CD4-positive, alpha-beta T cell treated with Interferon alpha-2 for 1 hour (primary cell): ENCODE results near the gene ACCS.

Source experiments
- DNase-seq, 2 donors: peaks; one replicate each; pipeline ENCODE4 v3.0.0-alpha.2; 2020 to 2022

Gene ACCS

DNA sequence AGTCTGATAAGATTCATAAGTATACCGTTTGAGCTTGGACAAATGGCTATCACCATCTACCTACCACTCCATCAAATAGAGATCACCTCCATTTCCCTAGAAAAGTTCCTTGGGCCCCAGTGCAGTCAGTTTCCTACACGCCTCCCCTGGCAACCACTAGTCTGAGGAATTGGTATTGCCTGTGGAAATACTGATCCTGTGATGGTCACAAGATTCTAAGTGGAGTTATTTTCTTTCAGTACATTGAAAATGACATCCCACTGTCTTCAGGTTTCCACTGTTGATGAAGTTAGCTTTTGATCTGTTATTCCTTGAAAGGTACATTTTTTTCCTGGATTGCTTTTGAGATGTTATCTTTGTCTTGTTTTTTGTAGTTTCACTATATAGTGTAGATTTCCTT, 22.9 kb upstream of the ACCS start:
- no peak for DNase-seq

DNA sequence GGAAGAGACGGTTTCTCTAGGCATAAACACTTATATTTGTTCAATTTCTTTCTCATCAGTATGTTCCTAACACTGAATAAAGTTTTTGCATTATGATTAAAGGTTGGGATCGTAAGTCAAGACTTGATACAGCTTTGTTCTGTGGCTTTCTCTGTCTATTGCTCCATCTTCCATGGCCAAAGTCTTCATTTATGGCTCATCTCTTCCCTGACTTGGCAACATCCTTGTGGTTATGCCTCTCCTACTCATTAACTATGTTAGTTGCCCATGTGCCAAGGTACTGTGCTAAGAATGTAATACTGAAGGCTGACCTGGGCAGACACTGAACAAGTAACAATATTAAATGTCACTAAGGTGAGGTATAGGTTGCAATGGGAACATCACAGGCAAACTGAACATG, 19.9 kb upstream of the ACCS start:
- no peak for DNase-seq

DNA sequence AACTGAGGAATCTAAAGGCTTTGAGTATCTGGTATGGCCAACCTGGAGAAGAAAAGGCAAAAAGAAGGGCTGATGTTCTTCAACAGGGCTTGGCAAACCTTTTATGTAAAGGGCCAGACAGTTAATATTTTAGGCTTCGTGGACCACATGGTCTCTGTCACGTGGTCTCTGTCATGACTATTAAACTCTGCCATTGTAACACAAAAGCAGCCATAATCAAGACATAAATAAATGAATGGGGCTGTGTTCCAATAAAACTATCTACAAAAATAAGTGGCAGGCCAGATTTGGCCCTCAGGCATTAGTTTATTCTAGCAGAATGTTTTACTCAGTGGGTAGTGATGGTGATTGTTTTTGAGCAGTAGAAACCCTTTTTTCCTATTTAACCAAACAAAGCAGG, 18.8 kb upstream of the ACCS start:
- DNase-seq: no peak

DNA sequence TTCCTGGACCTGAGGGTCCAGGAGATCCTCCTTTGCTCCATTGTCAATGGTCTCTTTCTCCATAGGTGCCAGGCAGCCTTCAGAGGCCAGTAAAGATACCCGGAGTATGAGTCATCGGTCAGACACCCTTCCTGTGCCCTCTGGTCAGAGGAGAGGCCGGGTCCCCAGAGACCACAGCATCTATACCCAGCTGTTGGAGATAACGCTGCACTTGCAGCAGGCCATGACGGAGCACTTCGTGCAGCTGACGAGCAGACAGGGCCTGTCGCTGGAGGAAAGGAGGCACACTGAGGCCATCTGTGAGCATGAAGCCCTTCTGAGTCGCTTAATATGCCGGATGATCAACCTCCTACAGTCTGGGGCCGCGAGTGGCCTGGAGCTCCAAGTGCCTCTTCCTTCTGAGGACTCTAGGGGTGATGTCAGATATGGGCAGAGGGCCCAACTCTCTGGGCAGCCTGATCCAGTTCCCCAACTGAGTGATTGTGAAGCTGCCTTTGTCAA, 18.1 kb upstream of the ACCS start, which contains the start of gene ACCSL:
TSS of gene ACCSL (plus strand) at position 51 of the 501 bp plus-strand sequence. CDS start at position 107, 56 bp downstream.
- no peak for DNase-seq

DNA sequence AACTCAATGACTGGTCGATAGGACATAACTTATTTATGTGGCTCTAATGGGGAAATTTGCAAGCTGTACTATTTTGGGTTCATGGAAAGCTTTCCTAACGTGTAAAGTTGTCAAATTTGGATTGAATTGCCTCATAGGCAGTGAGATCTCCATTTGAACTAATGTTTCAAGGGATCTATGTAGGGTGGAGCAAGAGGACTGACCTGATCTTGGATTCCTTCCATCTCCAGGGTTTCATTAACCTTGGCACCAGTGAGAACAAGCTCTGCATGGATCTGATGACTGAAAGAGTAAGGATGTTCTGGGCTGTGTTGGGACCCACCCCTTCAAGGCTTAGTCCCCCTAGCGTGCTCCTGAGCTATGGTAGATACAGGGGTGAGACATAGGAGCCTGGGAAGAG, 16.2 kb upstream of the ACCS start:
- DNase-seq: no peak

DNA sequence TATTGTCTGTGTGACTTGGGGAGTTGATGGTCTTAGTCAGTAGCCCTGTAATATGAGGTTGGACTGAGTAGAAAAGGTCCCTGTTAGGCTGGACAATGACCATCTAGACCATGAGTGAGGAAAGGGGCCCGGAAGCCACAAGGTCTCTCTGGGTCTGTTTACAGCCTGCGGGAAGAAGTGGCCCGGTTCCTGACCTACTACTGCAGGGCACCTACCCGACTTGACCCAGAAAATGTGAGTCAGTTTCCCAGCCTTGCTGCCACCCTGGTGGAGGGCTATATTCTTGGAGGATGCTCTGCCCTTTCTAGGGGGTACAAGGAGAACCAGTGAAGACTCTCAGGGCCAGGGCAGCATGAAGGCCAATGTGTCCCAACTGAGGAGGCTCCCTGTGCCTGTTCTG, 14.9 kb upstream of the ACCS start:
- no peak for DNase-seq

DNA sequence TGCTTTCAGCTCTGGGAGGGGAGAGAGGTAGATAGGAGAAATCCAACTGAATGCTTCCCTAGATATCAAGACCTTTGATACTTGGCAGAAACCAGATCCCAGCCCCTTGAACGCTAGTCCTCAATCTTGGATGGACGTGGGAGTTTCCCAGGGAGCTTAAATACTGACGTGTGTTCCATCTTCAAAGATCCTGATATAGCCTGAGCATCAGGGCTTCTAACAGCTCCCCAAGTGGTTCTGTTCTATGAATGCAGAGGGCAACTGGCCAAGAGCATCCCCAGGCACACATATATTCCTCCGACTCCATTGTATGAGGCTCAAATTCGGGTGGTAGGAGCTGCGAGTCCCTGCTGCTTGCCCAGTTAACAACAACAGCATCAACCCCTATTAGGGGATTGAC, 8.7 kb upstream of the ACCS start:
- no peak for DNase-seq

DNA sequence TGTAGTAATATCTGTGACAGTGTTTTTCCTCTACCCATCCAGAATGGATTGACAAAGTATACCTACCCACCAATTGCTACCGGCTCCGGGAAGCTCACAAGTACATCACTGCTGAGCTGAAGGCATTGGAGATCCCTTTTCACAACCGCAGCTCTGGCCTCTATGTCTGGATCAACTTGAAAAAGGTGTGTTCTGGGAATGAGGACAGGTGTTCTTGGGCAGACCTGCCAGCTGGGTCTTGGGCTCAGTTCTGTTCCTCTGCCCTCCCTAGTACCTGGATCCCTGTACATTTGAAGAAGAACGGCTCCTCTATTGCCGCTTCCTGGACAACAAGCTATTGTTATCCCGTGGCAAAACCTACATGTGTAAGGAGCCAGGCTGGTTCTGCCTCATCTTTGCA, 7.8 kb upstream of the ACCS start:
- no peak for DNase-seq

DNA sequence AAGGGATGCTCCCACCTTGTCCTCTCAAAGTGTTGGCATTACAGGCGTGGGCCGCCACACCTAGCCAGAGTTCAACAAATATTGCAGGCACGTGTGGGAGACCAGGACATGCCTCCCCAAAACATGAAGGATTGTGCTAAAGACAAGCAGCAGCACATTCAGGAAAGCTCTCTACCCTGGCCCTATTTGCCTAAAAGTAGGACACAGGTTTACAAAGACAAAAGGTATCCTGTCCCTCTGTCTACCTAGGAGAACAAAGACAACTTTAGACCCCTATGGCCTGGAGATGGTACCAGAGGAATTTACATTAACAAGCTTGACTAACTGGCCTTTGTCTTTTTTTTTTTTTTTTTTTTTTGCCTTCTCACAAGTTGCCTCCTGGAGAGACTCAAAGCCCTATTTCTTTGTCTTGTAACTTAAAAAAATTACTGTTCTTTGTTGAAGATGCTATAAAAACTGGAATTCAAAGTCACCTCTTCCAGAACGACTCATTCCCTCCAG, 859 bp upstream of the ACCS start:
- no peak for DNase-seq

DNA sequence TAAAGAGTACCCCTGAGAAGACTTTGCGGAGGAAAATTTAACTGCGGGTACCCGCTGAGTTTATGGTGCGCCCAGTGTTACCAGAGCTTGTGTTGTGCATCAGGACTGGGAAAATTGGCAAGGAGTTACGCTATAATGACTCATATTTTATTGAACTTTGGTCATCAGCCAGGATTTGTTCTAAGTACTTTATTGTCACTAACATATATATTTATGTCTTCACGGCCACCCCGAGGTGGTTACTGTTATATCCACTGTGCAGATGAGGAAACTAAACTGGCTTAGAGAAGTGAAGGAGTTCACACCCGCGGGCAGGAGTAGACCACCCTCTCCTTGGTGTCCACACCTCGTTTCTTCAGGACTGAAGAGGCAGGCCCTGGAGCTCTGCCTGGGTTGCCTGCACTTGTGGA, 667 bp downstream of the ACCS start:
- no peak for DNase-seq

DNA sequence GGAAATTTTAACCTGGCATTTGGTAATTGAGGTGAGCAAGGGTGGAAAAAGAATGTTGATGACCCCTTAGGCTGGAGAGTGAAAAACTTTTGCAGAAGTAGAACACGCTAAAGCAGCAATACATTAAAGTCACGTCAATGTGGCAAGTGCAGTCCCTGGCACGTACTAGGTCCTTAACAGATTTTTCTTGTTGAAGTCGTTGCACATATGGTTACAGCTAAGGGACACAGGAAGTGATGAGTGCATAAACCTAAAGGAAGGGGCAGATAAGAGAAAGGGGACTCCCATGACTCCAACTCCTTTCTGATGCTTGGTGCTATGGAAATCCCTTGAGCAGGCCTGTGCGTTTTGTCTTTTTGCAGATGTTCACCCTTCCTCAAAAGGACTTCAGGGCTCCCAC, 1.2 kb downstream of the ACCS start:
- no peak for DNase-seq

DNA sequence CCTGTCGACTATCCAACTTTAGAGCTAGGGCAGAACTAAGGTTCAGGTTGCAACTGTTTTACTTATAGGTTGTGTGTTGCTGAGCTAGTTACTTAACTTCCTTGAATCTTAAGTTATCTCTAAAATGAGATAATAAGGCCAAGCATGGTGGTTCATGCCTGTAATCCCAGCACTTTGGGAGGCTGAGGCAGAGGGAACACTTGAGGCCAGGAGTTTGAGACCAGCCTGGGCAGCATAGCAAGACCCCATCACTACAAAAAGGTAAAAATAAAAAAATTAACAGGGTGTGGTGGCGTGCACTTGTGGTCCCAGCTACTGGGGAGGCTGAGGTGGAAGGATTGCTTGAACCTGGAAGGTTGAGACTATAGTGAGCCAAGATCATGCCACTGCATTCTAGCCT, 2.1 kb downstream of the ACCS start:
- DNase-seq: no peak

DNA sequence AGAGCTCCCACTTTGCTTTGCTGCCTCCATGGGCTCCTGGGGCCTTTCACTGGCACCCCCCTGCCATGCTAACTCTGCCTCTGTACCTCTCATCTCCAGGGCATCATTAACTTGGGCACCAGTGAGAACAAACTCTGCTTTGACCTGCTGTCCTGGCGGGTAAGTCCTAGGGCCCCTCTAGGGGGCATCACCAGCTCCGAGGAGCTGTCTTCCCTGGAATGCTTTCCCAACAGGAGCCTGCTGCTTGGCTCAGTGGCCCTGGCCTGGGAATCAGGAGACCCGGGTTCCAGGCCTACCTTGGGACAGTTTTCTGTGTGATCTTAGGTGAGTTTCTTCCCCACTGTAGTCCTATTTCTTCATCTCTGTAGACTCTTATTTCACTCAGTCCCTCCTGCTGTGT, 5.1 kb downstream of the ACCS start:
- no peak for DNase-seq

DNA sequence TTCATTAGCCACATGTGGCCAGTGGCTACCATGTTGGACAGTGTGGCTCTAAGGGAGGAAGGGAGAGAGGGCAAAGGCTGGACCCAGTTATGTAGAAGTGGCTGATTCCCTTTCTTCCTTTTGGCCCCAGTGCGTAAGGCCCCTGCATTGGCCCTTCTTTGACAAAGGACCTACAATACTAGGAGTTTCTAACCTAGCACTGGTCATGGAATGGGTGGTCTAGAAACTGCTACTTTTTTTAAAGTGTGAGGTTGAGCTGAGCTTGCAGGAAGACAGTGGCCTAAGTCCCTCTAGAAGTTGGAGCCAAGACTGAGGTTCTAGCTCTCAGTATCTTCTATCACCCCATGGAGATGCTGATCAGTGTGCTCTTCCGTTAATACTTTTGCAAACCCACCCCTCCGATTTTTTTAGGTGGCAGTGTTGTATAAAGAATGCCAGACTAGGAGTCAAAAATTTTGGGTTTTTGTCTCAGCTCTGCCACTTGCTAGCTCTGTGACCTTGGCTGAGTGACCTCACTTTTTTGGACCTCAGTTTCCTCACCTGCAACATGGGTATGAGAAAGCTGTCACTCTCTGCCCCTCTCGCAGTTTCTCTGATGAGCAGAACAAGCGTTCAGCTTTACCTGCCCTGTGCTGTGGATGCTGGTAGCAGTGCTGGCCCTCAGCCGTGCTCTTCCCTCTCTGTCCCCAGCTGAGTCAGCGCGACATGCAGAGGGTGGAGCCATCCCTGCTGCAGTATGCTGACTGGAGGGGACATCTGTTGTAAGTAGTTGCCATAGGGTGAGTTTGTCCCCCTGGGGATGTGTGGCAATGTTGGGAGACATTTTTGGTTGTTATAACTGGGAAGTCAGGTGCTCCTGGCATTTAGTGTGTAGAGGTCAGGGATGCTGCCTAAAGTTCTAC, 6.9 kb downstream of the ACCS start:
- no peak for DNase-seq

DNA sequence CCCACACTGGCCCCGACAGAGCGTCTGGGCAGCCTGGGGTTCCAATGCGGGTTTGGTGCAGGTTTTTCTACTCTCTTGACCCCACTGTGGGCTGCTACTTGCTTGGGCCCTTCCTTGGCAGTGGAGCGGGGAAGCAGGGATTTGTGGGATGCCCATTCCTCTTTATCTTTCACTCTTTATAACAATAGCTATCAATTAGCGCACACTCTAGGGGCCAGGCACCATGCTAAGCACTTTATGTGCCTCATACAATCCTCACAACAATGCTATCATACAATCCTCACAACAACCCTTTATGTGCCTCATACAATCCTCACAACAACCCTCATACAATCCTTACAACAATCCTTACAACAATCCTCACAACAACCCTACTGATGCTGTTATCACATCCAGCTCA, 12.7 kb downstream of the ACCS start:
- DNase-seq: no peak

DNA sequence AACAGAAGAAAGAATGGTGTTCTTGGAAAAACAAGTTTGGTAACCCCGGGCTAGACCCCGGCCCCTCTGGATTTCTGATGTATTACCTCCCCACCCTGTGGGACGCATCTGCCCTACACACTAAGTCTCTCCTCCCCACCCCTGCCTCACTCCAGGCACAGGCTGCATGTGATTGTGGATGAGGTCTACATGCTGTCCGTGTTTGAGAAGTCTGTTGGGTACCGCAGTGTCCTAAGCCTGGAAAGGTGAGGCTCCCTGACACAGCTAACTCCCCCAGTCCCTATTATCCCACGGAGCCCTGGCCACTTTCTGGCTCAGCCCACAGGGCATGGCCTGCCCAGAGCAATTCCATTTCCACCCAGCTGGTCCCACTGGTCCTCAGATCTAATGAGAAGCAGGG, 13.3 kb downstream of the ACCS start:
- no peak for DNase-seq

DNA sequence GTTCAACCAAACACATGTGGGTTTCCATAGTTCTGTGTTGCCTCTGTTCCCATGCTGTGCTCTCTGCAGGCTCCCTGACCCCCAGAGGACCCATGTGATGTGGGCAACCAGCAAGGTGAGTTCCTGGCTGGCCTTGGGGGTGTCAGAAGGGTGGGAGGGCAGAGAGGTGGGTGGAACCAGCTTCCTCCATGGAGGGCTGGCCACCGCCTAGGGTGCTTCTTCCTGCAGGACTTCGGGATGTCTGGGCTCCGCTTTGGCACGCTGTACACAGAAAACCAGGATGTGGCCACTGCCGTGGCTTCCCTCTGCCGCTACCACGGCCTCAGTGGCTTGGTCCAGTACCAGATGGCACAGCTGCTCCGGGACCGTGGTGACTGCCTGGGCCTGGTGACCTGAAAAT, 14.9 kb downstream of the ACCS start:
- no peak for DNase-seq

DNA sequence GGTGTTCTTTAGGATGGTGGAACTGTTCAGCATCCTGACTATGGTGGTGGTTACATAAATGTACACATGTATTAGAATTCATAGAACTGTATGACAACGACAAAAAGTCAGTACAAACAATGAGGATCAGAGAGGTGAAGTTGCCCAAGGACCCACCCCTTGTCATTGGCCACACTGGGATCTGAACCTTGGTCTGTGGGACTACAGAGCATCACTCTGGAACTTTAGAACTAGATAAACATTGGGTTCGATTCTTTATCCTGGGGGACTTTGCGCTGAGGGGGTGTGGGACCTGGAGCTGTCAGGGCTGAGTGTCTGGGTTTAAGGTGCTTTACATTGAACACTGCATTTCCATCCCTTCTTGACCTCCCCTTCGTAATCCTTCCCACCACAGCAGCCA, 16.6 kb downstream of the ACCS start:
- no peak for DNase-seq

DNA sequence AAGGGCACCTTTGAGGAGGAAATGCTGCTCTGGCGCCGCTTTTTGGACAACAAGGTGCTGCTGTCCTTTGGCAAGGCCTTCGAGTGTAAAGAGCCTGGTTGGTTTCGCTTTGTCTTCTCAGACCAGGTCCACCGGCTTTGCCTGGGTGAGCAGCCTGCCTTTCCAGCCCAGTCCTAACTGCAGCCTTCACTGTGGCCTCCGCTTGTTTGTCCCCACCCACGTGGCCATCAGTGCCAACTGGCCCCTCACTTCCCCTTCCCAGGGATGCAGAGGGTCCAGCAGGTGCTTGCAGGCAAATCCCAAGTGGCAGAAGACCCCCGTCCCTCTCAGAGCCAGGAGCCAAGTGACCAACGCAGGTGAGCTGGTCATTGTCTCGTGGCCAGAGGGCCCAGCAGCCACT, 17.4 kb downstream of the ACCS start:
- no peak for DNase-seq

DNA sequence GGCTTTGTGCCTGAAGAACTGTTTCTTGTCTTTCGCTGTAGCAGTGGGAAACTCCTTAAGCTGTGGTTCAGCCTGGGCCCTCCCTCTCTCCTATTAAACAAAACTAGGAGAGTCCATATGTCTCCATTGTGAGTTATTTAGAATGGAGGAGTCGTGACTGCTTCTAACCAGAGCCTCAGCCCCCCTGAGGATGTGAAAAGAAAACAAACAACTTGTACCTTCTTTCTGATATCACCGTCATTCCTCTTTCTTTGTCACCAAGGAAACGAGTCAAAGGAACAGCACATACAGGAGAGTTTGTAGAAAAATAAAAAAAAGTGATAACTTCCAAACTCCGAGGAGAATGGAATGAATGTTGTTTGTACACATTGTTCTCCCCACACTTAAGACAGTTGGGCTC, 17.8 kb downstream of the ACCS start:
- DNase-seq: no peak

DNA sequence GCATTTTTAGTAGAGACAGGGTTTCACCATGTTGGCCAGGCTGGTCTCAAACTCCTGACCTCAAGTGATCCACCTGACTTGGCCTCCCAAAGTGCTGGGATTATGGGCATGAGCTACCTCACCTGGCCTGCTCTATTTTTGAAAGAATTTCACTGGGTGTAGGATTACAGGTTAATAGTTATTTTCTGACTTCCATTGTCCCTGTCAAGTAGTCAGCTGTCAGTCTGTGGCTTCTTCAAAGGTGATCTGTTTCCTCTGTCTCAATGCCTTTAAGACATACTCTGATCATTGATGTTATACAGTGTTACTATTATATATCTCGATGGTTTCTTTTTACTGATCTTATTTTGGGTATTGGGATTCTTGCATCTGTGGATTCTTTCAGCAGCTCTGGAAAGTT, 19.3 kb downstream of the ACCS start:
- DNase-seq: no peak

DNA sequence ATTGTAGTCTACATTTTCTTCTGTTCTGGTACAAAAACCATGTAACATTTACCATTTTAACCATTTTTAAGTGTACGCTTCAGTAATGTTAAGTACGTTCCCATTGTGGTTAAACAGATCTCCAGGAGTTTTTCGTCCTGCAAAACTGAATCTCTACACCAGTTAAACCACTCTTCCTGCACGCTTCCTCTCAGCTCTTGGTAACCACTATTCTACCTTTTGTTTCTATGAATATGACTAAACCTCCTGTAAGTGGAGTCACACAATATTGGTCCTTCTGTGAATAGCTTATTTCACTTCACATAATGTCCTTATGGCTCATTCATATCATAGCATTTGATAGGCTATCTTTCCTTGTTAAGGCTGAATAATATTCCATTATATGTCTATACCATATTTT, 22.3 kb downstream of the ACCS start:
- no peak for DNase-seq

DNA sequence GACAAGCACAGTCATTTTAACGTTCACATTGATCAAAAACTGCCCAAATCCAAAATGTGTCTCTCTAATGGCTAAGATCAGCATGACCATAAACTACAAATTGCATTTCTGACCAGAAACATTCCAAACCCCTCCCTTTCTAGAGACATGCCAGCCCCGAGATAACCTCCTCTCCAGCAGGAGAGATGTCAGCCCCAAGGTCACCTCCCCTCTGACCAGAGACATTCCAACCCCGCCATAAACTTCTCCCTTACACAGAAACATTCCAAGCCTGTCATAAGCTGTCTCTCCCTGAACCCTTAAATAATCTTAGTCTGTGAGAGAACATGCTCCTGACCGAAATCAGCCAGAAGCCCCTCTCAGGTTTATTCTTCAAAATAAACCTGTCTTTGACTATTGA, 22.8 kb downstream of the ACCS start:
- DNase-seq: no peak

DNA sequence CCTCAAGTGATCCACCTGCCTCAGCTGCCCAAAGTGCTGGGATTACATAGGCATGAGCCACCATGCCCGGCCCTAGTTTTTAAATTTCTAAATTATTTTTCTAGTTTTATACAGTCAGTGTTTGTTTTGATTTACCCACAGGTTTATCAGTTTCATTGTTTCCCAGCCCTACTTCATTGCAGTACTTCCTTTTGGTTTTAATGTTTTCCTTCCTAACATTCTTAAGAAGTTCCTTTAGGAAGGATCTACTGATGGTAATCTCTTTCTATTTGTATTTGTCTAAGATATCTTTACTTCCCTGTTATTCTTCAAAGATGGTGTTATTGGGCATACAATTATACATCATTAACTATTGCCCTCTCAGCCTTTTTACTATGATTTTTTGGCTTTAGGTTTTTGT, 24.5 kb downstream of the ACCS start:
- DNase-seq: no peak
